Mammary epithelial cell (primary cell): ENCODE data around the gene GRID2.

Source experiments
- CTCF ChIP-seq, 2 donors: IDR thresholded peaks in 1 of 2; conservative IDR thresholded peaks in 1 of 2; 2 replicates each; pipeline ENCODE4 v1.5.1; 2011 to 2012; ENCODE audit warnings: inconsistent platforms in 2 of 2, low read length in 2 of 2, mild to moderate bottlenecking in 2 of 2, control low read depth in 1 of 2, low read depth in 1 of 2; ENCODE audit not compliant: insufficient read depth in 1 of 2; ENCODE audit errors: extremely low read depth in 1 of 2
- EZH2 ChIP-seq: IDR thresholded peaks from 2 replicates; pipeline ENCODE4 v1.6.1; 2012; ENCODE audit warnings: low read length, inconsistent platforms, borderline replicate concordance

GRCh38 chr4:93740890-93741289 is 1437.1 kb downstream of the GRID2 start:
- TF ChIP-seq CTCF (conservative IDR thresholded peaks at IDR 0.05 in 1 of 2, IDR thresholded peaks at IDR 0.05 in 1 of 2; ENCODE audit: extremely low read depth in 1 of 2, insufficient read depth in 1 of 2, low read depth in 1 of 2, low read length in 2 of 2) (no peak), EZH2 (no peak)
